ENCODE data around the gene PVRIG.
"Not testable (repeated sequence)": the region's sequence is repeated elsewhere in the genome, so short reads cannot be mapped to it uniquely, and the experiment has no call there.

The PVRIG gene

DNA sequence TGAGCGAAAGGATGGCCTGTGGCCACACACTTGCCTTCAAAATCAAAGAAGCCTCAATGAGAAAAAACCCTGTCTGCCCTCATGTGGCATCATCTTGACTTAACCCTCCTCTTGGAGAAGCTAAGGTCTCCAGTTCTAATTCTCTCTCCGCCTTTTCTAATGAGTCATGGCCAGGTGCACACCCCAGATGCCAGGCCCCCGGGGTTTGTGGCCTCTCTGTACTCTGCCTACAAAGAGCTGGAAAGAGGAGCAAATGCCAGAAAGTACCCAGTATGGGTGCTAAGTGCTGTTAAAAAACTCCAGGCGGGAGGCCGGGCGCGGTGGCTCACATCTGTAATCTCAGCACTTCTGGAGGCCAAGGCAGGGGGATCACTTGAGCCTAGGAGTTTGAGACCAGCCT is 20.2 kb downstream of the PVRIG start:
- not testable (repeated sequence) for DNase-seq (ENCODE audit: low read depth)

DNA sequence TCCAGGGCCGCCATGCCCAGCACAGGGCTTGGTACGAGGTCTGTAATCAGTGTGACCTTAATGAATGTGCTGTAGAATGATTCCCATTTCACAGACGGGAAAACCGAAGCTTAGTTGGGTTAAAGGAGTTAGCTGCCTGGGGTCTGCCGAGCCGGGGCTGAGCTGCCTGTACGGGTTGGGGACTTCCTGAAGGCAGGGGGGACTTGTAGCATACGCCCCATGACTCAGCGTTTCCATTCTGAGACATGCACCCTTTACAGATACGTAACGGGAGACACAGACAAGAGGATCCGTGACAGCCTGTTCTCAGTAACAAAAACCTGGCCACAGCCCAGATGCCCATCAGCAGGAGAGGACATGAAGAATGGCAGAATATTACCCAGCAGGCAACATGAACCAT is 23.6 kb downstream of the PVRIG start:
- DNase-seq (ENCODE audit: low read depth): not testable (repeated sequence)

DNA sequence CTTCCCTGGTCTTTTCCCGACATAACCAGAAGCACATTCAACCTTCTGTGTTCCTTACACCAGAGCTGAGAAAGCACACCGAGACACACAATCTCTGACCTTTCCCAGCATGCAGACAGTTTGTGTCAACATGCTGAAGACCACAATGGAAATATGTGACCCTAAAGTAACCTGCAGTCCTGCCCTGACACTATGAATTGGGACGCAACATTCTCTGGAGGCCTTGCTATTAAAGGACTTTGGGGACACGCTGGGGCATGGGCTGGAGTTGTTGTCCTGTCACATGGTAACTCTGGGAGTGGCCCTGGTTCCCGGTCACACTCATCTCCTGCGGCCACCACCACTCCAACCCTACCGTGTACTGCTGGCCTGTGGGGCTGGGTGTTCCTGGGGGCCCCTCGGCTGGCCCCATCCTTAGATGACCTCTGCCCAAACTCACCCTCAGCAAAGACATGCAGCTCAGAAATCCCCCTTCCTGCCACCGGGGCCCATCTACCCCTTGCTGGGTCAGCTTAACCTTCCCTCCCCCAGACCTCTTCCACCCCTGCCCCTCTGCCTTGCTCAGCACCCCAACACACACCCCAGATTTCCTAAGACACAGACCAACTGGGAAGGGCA is 25.3 kb downstream of the PVRIG start:
- DNase-seq (ENCODE audit: low read depth): not testable (repeated sequence)

GRCh38 chr7:100246121-100246864 is 26.5 kb downstream of the PVRIG start:
- DNase-seq (ENCODE audit: low read depth): not testable (repeated sequence)

GRCh38 chr7:100246865-100247137 is 27.1 kb downstream of the PVRIG start:
- DNase-seq (ENCODE audit: low read depth): not testable (repeated sequence)

- no peak for DNase-seq (ENCODE audit: low read depth)
Observed at GRCh38 chr7:100247152-100247757, 27.5 kb downstream of the PVRIG start.

- DNase-seq (ENCODE audit: low read depth): no peak
Observed at GRCh38 chr7:100248483-100248882, 28.7 kb downstream of the PVRIG start.

DNA sequence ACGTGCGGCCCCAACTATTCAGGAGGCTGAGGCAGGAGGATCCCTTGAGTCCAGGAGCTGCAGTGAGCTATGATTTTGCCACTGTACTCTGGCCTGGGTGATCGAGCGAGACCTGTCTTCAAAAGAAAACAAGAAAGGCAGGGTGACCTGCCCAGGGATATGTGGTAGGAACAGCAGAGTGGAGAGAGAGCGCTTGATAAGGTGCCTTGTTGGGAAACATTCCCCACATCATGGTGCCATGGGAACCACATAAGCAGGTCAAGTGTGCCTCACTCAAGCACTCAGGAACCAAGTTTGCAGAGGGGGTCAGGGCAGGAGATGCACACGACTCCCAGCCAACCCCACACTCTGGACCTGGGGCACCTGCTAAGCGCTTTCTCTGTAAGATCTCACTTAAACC is 37.3 kb downstream of the PVRIG start:
- no peak for DNase-seq (ENCODE audit: low read depth)

DNA sequence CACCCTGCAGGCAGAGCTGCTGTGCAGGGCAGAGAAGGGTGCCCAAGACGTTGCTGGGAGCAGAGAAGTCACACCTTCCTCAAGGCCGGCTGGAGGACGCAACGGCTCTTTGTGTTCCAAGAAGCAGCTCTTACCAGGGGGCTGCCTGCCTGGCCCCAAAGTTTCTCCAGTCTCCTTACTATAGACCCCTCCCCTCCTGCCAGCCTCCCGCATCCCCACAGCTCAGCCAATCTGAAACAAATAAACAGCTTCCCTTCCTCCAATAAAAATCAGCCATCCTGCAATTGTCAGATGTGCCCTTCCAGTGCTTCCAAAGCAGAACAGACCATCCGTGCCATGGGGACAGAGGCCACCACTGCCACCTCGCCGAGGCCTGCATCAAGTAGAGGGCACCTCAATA is 40.2 kb downstream of the PVRIG start:
- DNase-seq (ENCODE audit: low read depth): not testable (repeated sequence)

GRCh38 chr7:100262896-100263295 is 43.1 kb downstream of the PVRIG start:
- not testable (repeated sequence) for DNase-seq (ENCODE audit: low read depth)

DNA sequence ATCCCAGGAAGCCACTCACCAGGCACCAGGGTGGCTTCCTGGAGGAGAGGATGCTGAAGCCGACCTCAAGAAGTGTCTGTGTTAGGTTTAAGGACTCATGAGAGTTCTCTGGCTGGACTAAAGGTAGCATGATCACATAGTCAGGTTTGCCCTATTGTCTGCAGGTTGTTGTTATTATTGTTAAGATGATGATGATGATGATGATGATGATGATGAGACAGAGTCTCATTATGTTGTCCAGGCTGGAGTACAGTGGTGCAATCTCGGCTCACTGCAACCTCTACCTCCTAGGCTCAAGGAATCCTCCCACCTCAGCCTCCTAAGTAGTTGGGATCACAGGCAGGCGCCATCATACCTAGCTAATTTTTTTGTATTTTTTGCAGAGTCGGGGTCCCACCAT is 44.5 kb downstream of the PVRIG start:
- not testable (repeated sequence) for DNase-seq (ENCODE audit: low read depth)

- not testable (repeated sequence) for DNase-seq (ENCODE audit: low read depth)
Observed at GRCh38 chr7:100264669-100265165, 45.0 kb downstream of the PVRIG start.

- DNase-seq (ENCODE audit: low read depth): not testable (repeated sequence)
Observed at GRCh38 chr7:100265851-100266250, 46.1 kb downstream of the PVRIG start.

DNA sequence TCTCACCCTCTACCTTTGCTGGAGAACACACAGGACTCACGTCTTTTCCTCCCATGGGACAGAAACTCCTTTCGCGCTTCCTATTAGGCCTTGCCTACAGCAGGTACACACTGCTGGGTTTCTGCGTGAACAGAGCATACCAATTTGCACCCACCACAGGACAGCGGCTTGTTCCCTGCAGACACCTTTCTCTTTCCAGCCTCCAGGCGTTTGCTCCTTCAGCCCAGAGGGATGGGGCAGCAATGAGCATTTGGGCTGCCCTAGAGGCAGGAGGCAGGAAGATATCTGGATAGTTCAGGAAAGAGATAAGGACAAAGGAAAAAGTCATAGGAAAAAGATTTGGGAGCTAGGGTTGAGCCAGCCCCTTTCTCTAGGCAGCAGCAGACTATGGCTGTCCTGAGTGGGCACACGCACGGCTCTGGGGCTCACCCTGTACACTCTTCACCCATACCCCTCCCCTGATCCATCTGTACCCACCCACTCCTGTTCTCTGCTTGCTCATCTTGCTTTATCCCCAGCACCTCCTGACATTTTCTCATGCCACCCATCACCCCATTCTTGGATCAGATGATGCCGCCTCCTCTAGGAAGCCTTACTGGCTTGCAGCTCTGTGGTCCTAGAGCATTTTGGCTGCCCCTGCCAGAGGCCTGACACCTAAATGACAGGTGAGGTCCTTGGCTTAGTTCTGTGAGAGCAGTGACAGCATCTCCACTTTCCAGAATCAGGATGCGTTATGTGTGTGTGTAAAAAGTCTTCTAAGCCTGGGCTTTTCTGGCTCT is 47.0 kb downstream of the PVRIG start:
- no peak for DNase-seq (ENCODE audit: low read depth)

DNA sequence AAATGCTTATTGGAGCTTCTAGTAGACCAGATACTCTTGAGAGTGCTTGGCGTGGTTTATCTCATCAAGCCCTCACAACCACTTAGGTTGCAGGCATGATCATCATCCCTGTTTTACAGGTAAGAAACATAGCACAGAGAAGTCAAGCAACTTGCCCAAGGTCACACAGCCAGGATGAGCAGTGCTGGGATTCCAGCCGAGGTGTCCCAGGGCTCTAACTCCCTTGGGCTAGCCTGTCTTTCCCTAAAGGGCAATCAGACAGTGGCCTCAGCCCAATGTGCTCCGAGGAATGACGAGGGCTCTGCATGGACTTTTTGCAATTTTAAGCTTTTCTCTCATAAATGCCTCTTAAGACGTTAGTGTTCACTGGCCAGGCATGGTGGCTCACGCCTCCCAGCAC is 47.9 kb downstream of the PVRIG start:
- no peak for DNase-seq (ENCODE audit: low read depth)

DNA sequence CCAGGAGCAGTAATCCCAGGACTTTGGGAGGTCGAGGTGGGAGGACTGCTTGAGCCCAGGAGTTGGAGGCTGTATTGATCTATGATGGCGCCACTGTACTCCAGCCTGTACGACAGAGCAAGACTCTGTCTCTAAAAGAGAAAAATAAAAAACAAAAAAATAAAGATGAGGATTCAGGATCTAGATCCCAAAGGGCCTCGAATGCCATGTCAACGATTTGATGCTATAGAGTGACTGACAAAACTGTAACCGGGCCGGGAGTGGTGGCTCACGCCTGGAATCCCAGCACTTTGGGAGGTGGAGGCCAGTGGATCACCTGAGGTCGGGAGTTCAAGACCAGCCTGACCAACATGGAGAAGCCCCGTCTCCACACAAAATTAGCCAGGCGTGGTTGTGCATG is 49.1 kb downstream of the PVRIG start:
- DNase-seq (ENCODE audit: low read depth): not testable (repeated sequence)

- not testable (repeated sequence) for DNase-seq (ENCODE audit: low read depth)
Observed at GRCh38 chr7:100269306-100270045, 49.7 kb downstream of the PVRIG start.

DNA sequence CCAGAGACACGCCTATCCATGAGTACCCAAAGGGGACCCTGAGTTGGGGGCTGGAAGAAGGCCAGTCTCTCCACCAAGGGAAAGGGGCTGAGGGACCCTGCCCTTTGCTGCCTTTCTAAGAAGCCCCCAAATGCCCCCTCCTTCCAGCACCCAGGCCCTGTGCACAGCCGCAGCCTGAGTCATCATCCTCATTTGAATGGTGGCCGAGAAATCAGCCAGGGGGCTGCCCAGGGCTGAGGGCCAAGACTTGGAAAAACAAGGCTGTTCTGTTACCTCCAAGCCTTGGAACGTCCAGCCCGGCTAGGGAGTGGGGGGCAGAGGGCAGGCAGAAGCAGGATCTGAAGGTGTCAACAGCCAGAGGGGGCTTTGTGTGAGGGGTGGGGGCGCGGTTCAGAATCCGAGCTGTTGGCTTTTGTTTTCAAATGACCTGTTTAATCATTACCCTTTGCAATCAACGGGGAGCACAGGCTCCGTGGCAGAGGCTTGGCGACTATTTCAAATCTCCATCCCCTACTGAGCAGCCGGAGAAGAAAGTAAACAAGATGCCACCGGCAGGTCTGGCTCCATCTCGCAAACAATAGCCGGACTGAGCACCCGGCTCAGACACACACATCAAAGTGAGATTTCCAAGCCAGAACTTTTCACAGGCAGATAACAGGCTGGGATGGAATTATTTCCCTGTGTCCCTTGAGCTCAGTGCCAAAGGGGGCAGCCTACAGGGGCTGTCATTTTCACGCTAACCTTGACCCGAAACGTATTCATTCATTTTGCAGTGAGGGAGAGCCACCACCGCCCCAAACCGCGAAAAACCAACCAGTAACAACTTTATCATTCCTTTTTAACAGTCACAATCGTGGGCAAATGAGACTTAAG is 50.5 kb downstream of the PVRIG start:
- not testable (repeated sequence) for DNase-seq (ENCODE audit: low read depth)

All from stimulated activated CD8-positive, alpha-beta memory T cell treated with anti-CD3 and anti-CD28 coated beads, Interleukin-15, amount 100 ng/mL, for 24 hours (primary cell).